Erythroblast (primary cell): ENCODE measurements around the gene PFAS.
A peak's percentile ranks its signal among the peaks of the same experiment; 100 is the strongest.

Experiments
- DNase-seq, 2 experiments: peaks; one replicate each; lab custom pipeline; 2025; lab: John Stamatoyannopoulos, UW
- GATA1 ChIP-seq: IDR thresholded peaks from 2 replicates; pipeline ENCODE4 v1.6.1; 2011; ENCODE audit warnings: low read depth, mild to moderate bottlenecking, control low read depth, low read length, moderate library complexity
- POLR2A ChIP-seq: IDR thresholded peaks from 2 replicates; pipeline ENCODE4 v1.6.1; 2011; ENCODE audit warnings: mild to moderate bottlenecking, low read length

PFAS gene

GRCh38 chr17:8290043-8290442, 41.0 kb downstream of the PFAS start:
- DNase-seq = no peak
- TF ChIP-seq GATA1 (no peak), POLR2A (no peak)

- no peak for TF ChIP-seq POLR2A
- no peak for DNase-seq
Measured at GRCh38 chr17:8292639-8293395, 43.7 kb downstream of the PFAS start.

- DNase-seq = no peak
- no peak for TF ChIP-seq POLR2A
- TF ChIP-seq GATA1 = no peak
Measured at GRCh38 chr17:8294361-8294760, 45.3 kb downstream of the PFAS start.

GRCh38 chr17:8294814-8295316, 45.8 kb downstream of the PFAS start:
- no peak for TF ChIP-seq GATA1
- TF ChIP-seq POLR2A = no peak
- DNase-seq = peak in 1 of 2 experiments; percentile 49

GRCh38 chr17:8300226-8300625, 51.1 kb downstream of the PFAS start:
- TF ChIP-seq GATA1 = no peak
- no peak for TF ChIP-seq POLR2A

GRCh38 chr17:8300627-8301242, 51.6 kb downstream of the PFAS start:
- DNase-seq = peak; percentile 68 to 81
- no peak for TF ChIP-seq POLR2A
- TF ChIP-seq GATA1 = no peak

More at GRCh38 chr17:8300226-8300625, 51.1 kb downstream of the PFAS start:
- DNase-seq = no peak

GRCh38 chr17:8310601-8311123, 61.6 kb downstream of the PFAS start:
- TF ChIP-seq POLR2A = no peak
- no peak for TF ChIP-seq GATA1
- no peak for DNase-seq

- no peak for TF ChIP-seq POLR2A
- TF ChIP-seq GATA1 = no peak
- DNase-seq = no peak
Measured at GRCh38 chr17:8311131-8311790, 62.2 kb downstream of the PFAS start.

- TF ChIP-seq GATA1 (no peak), POLR2A (no peak)
- DNase-seq = no peak
Measured at GRCh38 chr17:8312251-8312650, 63.2 kb downstream of the PFAS start.

- DNase-seq = no peak
- no peak for TF ChIP-seq POLR2A
- TF ChIP-seq GATA1 = no peak
Measured at GRCh38 chr17:8312726-8313600, 63.9 kb downstream of the PFAS start.

- TF ChIP-seq GATA1 = no peak
- TF ChIP-seq POLR2A = no peak
- no peak for DNase-seq
Measured at GRCh38 chr17:8314797-8315763, 66.0 kb downstream of the PFAS start.

- DNase-seq = no peak
- TF ChIP-seq GATA1 (no peak), POLR2A (no peak)
Measured at GRCh38 chr17:8315764-8316217, 66.7 kb downstream of the PFAS start.
